IMR-90 (cell line): ENCODE results near the gene ATXN10. TPM values are rescaled to one million over a fixed set of nuclear protein-coding genes. Genes with fewer than 3 reads are reported as not detected.

ENCODE experiments used
- ATAC-seq: fragments of 200-7000 bp; cut with Tn5 transposase; 2 replicates; pipeline ENCODE4 v1.9.1; 2020; ENCODE audit warnings: low read depth, mild to moderate bottlenecking, moderate library complexity
- BruUV-seq: library from RNA; stranded (reverse); fragments of 400-500 nt; replicated peaks from 2 replicates; lab custom pipeline; 2021; lab: Mats Ljungman, UMichigan
- CTCF ChIA-PET: fragments of 300-600 bp; formaldehyde crosslinking; extraction: SDS; loops from one replicate; lab custom pipeline; 2021; ENCODE audit warnings: antibody characterized with exemption; lab: Yijun Ruan, JAX
- POLR2A ChIA-PET: fragments of 300-600 bp; sonication (Branson Sonifier 250); formaldehyde crosslinking; loops from one replicate; lab custom pipeline; 2022; ENCODE audit warnings: antibody characterized with exemption; ENCODE audit not compliant: unreplicated experiment; lab: Charles Lee
- DNase-seq: peaks from one replicate; pipeline ENCODE4 v3.0.0; 2013
- H2AFZ ChIP-seq: replicated peaks from 2 replicates; pipeline ENCODE3; 2013; ENCODE audit warnings: low read length, mild to moderate bottlenecking; ENCODE audit not compliant: poor library complexity
- H2AK5ac ChIP-seq: 2 replicates; pipeline ENCODE4 v1.6.1; 2013; ENCODE audit warnings: low read depth, low read length, inconsistent platforms
- H2AK9ac ChIP-seq: replicated peaks from 2 replicates; pipeline ENCODE3; 2013; ENCODE audit warnings: mild to moderate bottlenecking, low read depth, low read length, moderate library complexity; ENCODE audit not compliant: poor library complexity
- H2BK120ac ChIP-seq: 2 replicates; pipeline ENCODE4 v1.6.1; 2013; ENCODE audit warnings: low read depth, low read length, inconsistent platforms
- H2BK15ac ChIP-seq: 3 replicates; pipeline ENCODE4 v1.6.1; 2013; ENCODE audit warnings: low read depth, low read length, inconsistent platforms
- H2BK20ac ChIP-seq: 2 replicates; pipeline ENCODE4 v1.6.1; 2013; ENCODE audit warnings: low read depth, mild to moderate bottlenecking, inconsistent platforms, low read length, moderate library complexity
- H2BK5ac ChIP-seq: 2 replicates; pipeline ENCODE4 v1.6.1; 2013; ENCODE audit warnings: mild to moderate bottlenecking, low read depth, low read length, inconsistent platforms; ENCODE audit not compliant: poor library complexity, severe bottlenecking
- H3K14ac ChIP-seq: replicated peaks from 2 replicates; pipeline ENCODE4 v1.6.1; 2013; ENCODE audit warnings: low read depth, low read length, inconsistent platforms
- H3K18ac ChIP-seq: 2 replicates; pipeline ENCODE4 v1.6.1; 2013; ENCODE audit warnings: low read depth, low read length, control low read depth
- H3K23ac ChIP-seq: 2 replicates; pipeline ENCODE4 v1.6.1; 2013; ENCODE audit warnings: low read depth, low read length, inconsistent platforms
- H3K27ac ChIP-seq: 2 replicates; pipeline ENCODE4 v1.5.1; 2013; ENCODE audit warnings: mild to moderate bottlenecking, control low read depth, low read length; ENCODE audit not compliant: insufficient read depth
- H3K27me3 ChIP-seq: 2 replicates; pipeline ENCODE4 v1.6.1; 2013; ENCODE audit warnings: low read length; ENCODE audit not compliant: control insufficient read depth, insufficient read depth
- H3K36me3 ChIP-seq: 2 replicates; pipeline ENCODE4 v1.6.1; 2013; ENCODE audit warnings: low read length, mixed read lengths; ENCODE audit not compliant: control insufficient read depth, insufficient read depth
- H3K4ac ChIP-seq: 2 replicates; pipeline ENCODE4 v1.6.1; 2013; ENCODE audit warnings: low read depth, low read length, inconsistent platforms
- H3K4me1 ChIP-seq: 2 replicates; pipeline ENCODE4 v1.6.1; 2013; ENCODE audit warnings: low read length, mixed read lengths; ENCODE audit not compliant: control insufficient read depth, insufficient read depth
- H3K4me2 ChIP-seq: 2 replicates; pipeline ENCODE4 v1.6.1; 2013; ENCODE audit warnings: low read depth, mild to moderate bottlenecking, control low read depth, low read length, moderate library complexity
- H3K4me3 ChIP-seq: 2 replicates; pipeline ENCODE4 v1.5.1; 2013; ENCODE audit warnings: low read depth, mild to moderate bottlenecking, control low read depth, low read length, moderate library complexity; ENCODE audit not compliant: insufficient read depth
- H3K56ac ChIP-seq: 2 replicates; pipeline ENCODE4 v1.6.1; 2013; ENCODE audit warnings: low read length, inconsistent platforms; ENCODE audit not compliant: insufficient read depth; ENCODE audit errors: extremely low read depth
- H3K79me1 ChIP-seq, 2 experiments: 2 replicates each; pipeline ENCODE4 v1.6.1; 2013; ENCODE audit warnings: low read length in 2 of 2, inconsistent platforms in 1 of 2, low read depth in 1 of 2
- H3K9ac ChIP-seq: 2 replicates; pipeline ENCODE4 v1.6.1; 2013; ENCODE audit warnings: low read depth, low read length, control low read depth
- H3K9me1 ChIP-seq: 2 replicates; pipeline ENCODE4 v1.6.1; 2013; ENCODE audit warnings: low read length, inconsistent platforms; ENCODE audit not compliant: insufficient read depth
- H3K9me3 ChIP-seq: 2 replicates; pipeline ENCODE4 v1.6.1; 2013; ENCODE audit warnings: low read length; ENCODE audit not compliant: control insufficient read depth, insufficient read depth
- H4K20me1 ChIP-seq: 2 replicates; pipeline ENCODE4 v1.6.1; 2013; ENCODE audit warnings: low read length, inconsistent platforms; ENCODE audit not compliant: insufficient read depth
- H4K5ac ChIP-seq: 2 replicates; pipeline ENCODE4 v1.6.1; 2013; ENCODE audit warnings: mild to moderate bottlenecking, low read depth, low read length, control low read depth
- H4K8ac ChIP-seq, 2 experiments: 2 replicates each; pipeline ENCODE4 v1.6.1; 2013; ENCODE audit warnings: low read depth in 2 of 2, low read length in 2 of 2, control low read depth in 1 of 2, inconsistent platforms in 1 of 2
- H4K91ac ChIP-seq: 2 replicates; pipeline ENCODE4 v1.6.1; 2013; ENCODE audit warnings: low read depth, low read length, inconsistent platforms; ENCODE audit not compliant: insufficient read depth
- BHLHE40 ChIP-seq: fragments of 150-350 bp; IDR thresholded peaks from 2 replicates; pipeline ENCODE4 v1.6.1; 2016; ENCODE audit warnings: mild to moderate bottlenecking, low read depth, low read length
- CEBPB ChIP-seq: IDR thresholded peaks from 2 replicates; pipeline ENCODE4 v1.6.1; 2012; ENCODE audit warnings: low read depth, low read length, improper control_type of control experiment
- CTCF ChIP-seq: conservative IDR thresholded peaks from 2 replicates; pipeline ENCODE4 v1.5.1; 2012; ENCODE audit warnings: mild to moderate bottlenecking, low read depth, low read length, improper control_type of control experiment
- FOS ChIP-seq: fragments of 150-350 bp; IDR thresholded peaks from 2 replicates; pipeline ENCODE4 v1.6.1; 2016; ENCODE audit warnings: low read depth, low read length
- MAFK ChIP-seq: IDR thresholded peaks from 2 replicates; pipeline ENCODE4 v1.6.1; 2012; ENCODE audit warnings: low read depth, low read length, improper control_type of control experiment
- MXI1 ChIP-seq: IDR thresholded peaks from 2 replicates; pipeline ENCODE4 v1.6.1; 2012; ENCODE audit warnings: low read depth, mild to moderate bottlenecking, low read length, moderate library complexity, borderline replicate concordance
- POLR2A ChIP-seq: IDR thresholded peaks from 2 replicates; pipeline ENCODE4 v1.6.1; 2012; ENCODE audit warnings: mild to moderate bottlenecking, low read depth, low read length
- RCOR1 ChIP-seq: IDR thresholded peaks from 2 replicates; pipeline ENCODE4 v1.6.1; 2012; ENCODE audit warnings: mild to moderate bottlenecking, low read length, improper control_type of control experiment; ENCODE audit not compliant: insufficient replicate concordance
- RFX5 ChIP-seq: IDR thresholded peaks from 2 replicates; pipeline ENCODE4 v1.8.0; 2012; ENCODE audit warnings: low read depth, mild to moderate bottlenecking, low read length, moderate library complexity
- WGBS, 2 experiments: methylation state at CpG; one replicate each; pipeline versions ENCODE4 v1.1.5 to v1.1.7; 2013; ENCODE audit warnings: missing lambda C conversion rate in 2 of 2; ENCODE audit not compliant: insufficient read length in 1 of 2; ENCODE audit errors: extremely low coverage in 2 of 2; 5-methylcytosine and 5-hydroxymethylcytosine counted together
- dilution Hi-C: fragments of 300-500 bp; cut with HindIII; formaldehyde crosslinking; loops from one replicate; pipeline ENCODE4 v1.14.3; 2018; ENCODE audit warnings: low sequenced_read_pairs; ENCODE audit not compliant: unreplicated experiment
- in situ Hi-C: fragments of 300-500 bp; cut with MboI; formaldehyde crosslinking; loops from 3 replicates; pipeline ENCODE4 v1.14.3; 2019; ENCODE audit warnings: low sequenced_read_pairs, inconsistent platforms, mixed read lengths
- intact Hi-C: fragments of 100-400 bp; cut with micrococcal nuclease; formaldehyde crosslinking; loops from 2 replicates; pipeline ENCODE4 v1.10.0; 2022
- polyA plus RNA-seq, 3 experiments: library from polyadenylated mRNA; depleted of rRNA; stranded (reverse); fragments of >200 nt; gene quantifications; 2 replicates each; pipeline ENCODE4 v1.2.3, GENCODE V29; 2012; ENCODE audit warnings: low replicate concordance in 1 of 3
- total RNA-seq: library from RNA; depleted of rRNA; stranded (reverse); fragments of >200 nt; gene quantifications from 2 replicates; pipeline ENCODE4 v1.2.3, GENCODE V29; 2012
- TF ChIP-seq, protein P1 (sequence below): fragments of 150-350 bp; IDR thresholded peaks from 2 replicates; pipeline ENCODE4 v1.6.1; 2017; ENCODE audit warnings: mild to moderate bottlenecking, antibody characterized with exemption, low read length, low read depth
- TF ChIP-seq, protein P2 (sequence below): fragments of 150-350 bp; IDR thresholded peaks from 2 replicates; pipeline ENCODE4 v1.6.1; 2016; ENCODE audit warnings: low read depth, mild to moderate bottlenecking, low read length, moderate library complexity, borderline replicate concordance

ATXN10 gene
- total and polyA plus RNA-seq, 2 of the 4 experiments (the other 2 are of a cell fraction) = 116 to 231 TPM

GRCh38 chr22:45740236-45740635 lies 68.6 kb downstream of the ATXN10 start:
- intact Hi-C loops = no loop called here
- H3K36me3 ChIP-seq = peaks cover 38% of the 10 kb centered on the region
- ATAC-seq = no peak

More at GRCh38 chr22:45740236-45740635, 68.6 kb downstream of the ATXN10 start:
- H3K18ac ChIP-seq = no peak overlapping the region
- peaks cover 9% of the 10 kb centered on the region for H3K9me1 ChIP-seq
- no peak overlapping the region for H3K4me3 ChIP-seq
- peaks cover 20% of the 10 kb centered on the region for H4K20me1 ChIP-seq
- no peak overlapping the region for H2BK15ac ChIP-seq
- no peak overlapping the region for H4K8ac ChIP-seq
- TF ChIP-seq CTCF (no peak), BHLHE40 (no peak), RFX5 (no peak), RCOR1 (no peak), MXI1 (no peak), FOS (no peak), POLR2A (no peak), CEBPB (no peak), MAFK (no peak)
- TF ChIP-seq, protein P1, sequence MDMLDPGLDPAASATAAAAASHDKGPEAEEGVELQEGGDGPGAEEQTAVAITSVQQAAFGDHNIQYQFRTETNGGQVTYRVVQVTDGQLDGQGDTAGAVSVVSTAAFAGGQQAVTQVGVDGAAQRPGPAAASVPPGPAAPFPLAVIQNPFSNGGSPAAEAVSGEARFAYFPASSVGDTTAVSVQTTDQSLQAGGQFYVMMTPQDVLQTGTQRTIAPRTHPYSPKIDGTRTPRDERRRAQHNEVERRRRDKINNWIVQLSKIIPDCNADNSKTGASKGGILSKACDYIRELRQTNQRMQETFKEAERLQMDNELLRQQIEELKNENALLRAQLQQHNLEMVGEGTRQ = no peak
- TF ChIP-seq, protein P2, sequence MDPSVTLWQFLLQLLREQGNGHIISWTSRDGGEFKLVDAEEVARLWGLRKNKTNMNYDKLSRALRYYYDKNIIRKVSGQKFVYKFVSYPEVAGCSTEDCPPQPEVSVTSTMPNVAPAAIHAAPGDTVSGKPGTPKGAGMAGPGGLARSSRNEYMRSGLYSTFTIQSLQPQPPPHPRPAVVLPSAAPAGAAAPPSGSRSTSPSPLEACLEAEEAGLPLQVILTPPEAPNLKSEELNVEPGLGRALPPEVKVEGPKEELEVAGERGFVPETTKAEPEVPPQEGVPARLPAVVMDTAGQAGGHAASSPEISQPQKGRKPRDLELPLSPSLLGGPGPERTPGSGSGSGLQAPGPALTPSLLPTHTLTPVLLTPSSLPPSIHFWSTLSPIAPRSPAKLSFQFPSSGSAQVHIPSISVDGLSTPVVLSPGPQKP = no peak
- H3K27me3 ChIP-seq = no peaks in the 10 kb centered on the region
- no peak overlapping the region for H4K5ac ChIP-seq
- ChIA-PET POLR2A (no interaction called here), CTCF (no interaction called here)
- H2BK5ac ChIP-seq = no peak overlapping the region
- WGBS, 2 experiments = no CpG with 5 or more reads among the region's 3 CpGs
- H3K27ac ChIP-seq = no peak overlapping the region
- DNase-seq = peak; percentile 35
- no peak overlapping the region for H4K91ac ChIP-seq
- H2BK20ac ChIP-seq = no peak overlapping the region
- in situ Hi-C loops (no loop called here), dilution Hi-C loops (no loop called here)
- H3K4ac ChIP-seq = no peak overlapping the region
- H3K14ac ChIP-seq = 0 out of 2 replicates have a peak overlapping the region, but pooled peaks have one; percentile 56
- no peak overlapping the region for H2BK120ac ChIP-seq
- H2AK5ac ChIP-seq = no peak overlapping the region
- peaks cover 7% of the 10 kb centered on the region; the same call in 1 of the 2 replicates for H3K4me1 ChIP-seq
- no peak overlapping the region for H2AFZ ChIP-seq
- no peak overlapping the region for H2AK9ac ChIP-seq
- no peak overlapping the region for H3K23ac ChIP-seq
- BruUV-seq = no TSS peak
- H3K79me1 ChIP-seq = peaks cover 45 to 81% of the 10 kb centered on the region in 2 experiments
- no peak overlapping the region for H3K9ac ChIP-seq
- H3K4me2 ChIP-seq = no peak overlapping the region
- no peak overlapping the region for H3K56ac ChIP-seq
- H3K9me3 ChIP-seq = no peaks in the 10 kb centered on the region
